ENCODE measurements around the gene PDE3B.
"Not testable (repeated sequence)": the region's sequence is repeated elsewhere in the genome, so short reads cannot be mapped to it uniquely, and the experiment has no call there.

PDE3B gene

GRCh38 chr11:14669958-14670357 is 26.4 kb downstream of the PDE3B start:
- Histone ChIP-seq H3K4me3 (ENCODE audit: low read length) (no peak overlapping the region), H3K9ac (ENCODE audit: low read length) (no peak overlapping the region), H3K27me3 (ENCODE audit: control insufficient read depth, insufficient read depth, low read length) (no peaks in the 10 kb centered on the region), H3K4me1 (ENCODE audit: control insufficient read depth, insufficient read depth, low read length) (no peaks in the 10 kb centered on the region), H3K36me3 (ENCODE audit: control insufficient read depth, insufficient read depth, low read length) (no peaks in the 10 kb centered on the region), H3K27ac (ENCODE audit: low read depth, low read length) (no peak overlapping the region)

- Histone ChIP-seq H3K4me1 (ENCODE audit: control insufficient read depth, insufficient read depth, low read length) (no peaks in the 10 kb centered on the region), H3K27ac (ENCODE audit: low read depth, low read length) (no peak overlapping the region), H3K27me3 (ENCODE audit: control insufficient read depth, insufficient read depth, low read length) (no peaks in the 10 kb centered on the region), H3K36me3 (ENCODE audit: control insufficient read depth, insufficient read depth, low read length) (no peaks in the 10 kb centered on the region), H3K9ac (ENCODE audit: low read length) (no peak overlapping the region), H3K4me3 (ENCODE audit: low read length) (no peak overlapping the region)
Observed at GRCh38 chr11:14672635-14673034, 29.0 kb downstream of the PDE3B start.

GRCh38 chr11:14673421-14673820 is 29.8 kb downstream of the PDE3B start:
- no peaks in the 10 kb centered on the region for H3K27me3 ChIP-seq (ENCODE audit: control insufficient read depth, insufficient read depth, low read length)
- H3K27ac ChIP-seq (ENCODE audit: low read depth, low read length), result no peak overlapping the region
- no peaks in the 10 kb centered on the region for H3K4me1 ChIP-seq (ENCODE audit: control insufficient read depth, insufficient read depth, low read length)
- H3K4me3 ChIP-seq (ENCODE audit: low read length), result no peak overlapping the region
- H3K36me3 ChIP-seq (ENCODE audit: control insufficient read depth, insufficient read depth, low read length), result no peaks in the 10 kb centered on the region
- no peak overlapping the region for H3K9ac ChIP-seq (ENCODE audit: low read length)

- H3K27me3 ChIP-seq (ENCODE audit: control insufficient read depth, insufficient read depth, low read length), result no peaks in the 10 kb centered on the region
- no peaks in the 10 kb centered on the region for H3K4me1 ChIP-seq (ENCODE audit: control insufficient read depth, insufficient read depth, low read length)
- H3K36me3 ChIP-seq (ENCODE audit: control insufficient read depth, insufficient read depth, low read length), result no peaks in the 10 kb centered on the region
- no peak overlapping the region for H3K9ac ChIP-seq (ENCODE audit: low read length)
- no peak overlapping the region for H3K27ac ChIP-seq (ENCODE audit: low read depth, low read length)
- H3K4me3 ChIP-seq (ENCODE audit: low read length), result no peak overlapping the region
Observed at GRCh38 chr11:14673824-14674405, 30.3 kb downstream of the PDE3B start.

- no peak overlapping the region for H3K27ac ChIP-seq (ENCODE audit: low read depth, low read length)
- H3K36me3 ChIP-seq (ENCODE audit: control insufficient read depth, insufficient read depth, low read length), result no peaks in the 10 kb centered on the region
- no peaks in the 10 kb centered on the region for H3K27me3 ChIP-seq (ENCODE audit: control insufficient read depth, insufficient read depth, low read length)
- H3K4me3 ChIP-seq (ENCODE audit: low read length), result no peak overlapping the region
- H3K9ac ChIP-seq (ENCODE audit: low read length), result no peak overlapping the region
- peaks cover 3% of the 10 kb centered on the region for H3K4me1 ChIP-seq (ENCODE audit: control insufficient read depth, insufficient read depth, low read length)
Observed at GRCh38 chr11:14676068-14676467, 32.5 kb downstream of the PDE3B start.

- no peaks in the 10 kb centered on the region for H3K27me3 ChIP-seq (ENCODE audit: control insufficient read depth, insufficient read depth, low read length)
- no peak overlapping the region for H3K9ac ChIP-seq (ENCODE audit: low read length)
- no peaks in the 10 kb centered on the region for H3K36me3 ChIP-seq (ENCODE audit: control insufficient read depth, insufficient read depth, low read length)
- H3K4me3 ChIP-seq (ENCODE audit: low read length), result no peak overlapping the region
- H3K4me1 ChIP-seq (ENCODE audit: control insufficient read depth, insufficient read depth, low read length), result peaks cover 3% of the 10 kb centered on the region
- H3K27ac ChIP-seq (ENCODE audit: low read depth, low read length), result no peak overlapping the region
Observed at GRCh38 chr11:14677146-14677545, 33.5 kb downstream of the PDE3B start.

- Histone ChIP-seq H3K9ac (ENCODE audit: low read length) (no peak overlapping the region), H3K27me3 (ENCODE audit: control insufficient read depth, insufficient read depth, low read length) (no peaks in the 10 kb centered on the region), H3K27ac (ENCODE audit: low read depth, low read length) (no peak overlapping the region), H3K4me1 (ENCODE audit: control insufficient read depth, insufficient read depth, low read length) (peaks cover 3% of the 10 kb centered on the region), H3K4me3 (ENCODE audit: low read length) (no peak overlapping the region), H3K36me3 (ENCODE audit: control insufficient read depth, insufficient read depth, low read length) (no peaks in the 10 kb centered on the region)
Observed at GRCh38 chr11:14678350-14678749, 34.7 kb downstream of the PDE3B start.

GRCh38 chr11:14679662-14680061 is 36.1 kb downstream of the PDE3B start:
- Histone ChIP-seq H3K9ac (ENCODE audit: low read length) (no peak overlapping the region), H3K27me3 (ENCODE audit: control insufficient read depth, insufficient read depth, low read length) (no peaks in the 10 kb centered on the region), H3K27ac (ENCODE audit: low read depth, low read length) (no peak overlapping the region), H3K4me3 (ENCODE audit: low read length) (no peak overlapping the region), H3K4me1 (ENCODE audit: control insufficient read depth, insufficient read depth, low read length) (peaks cover 3% of the 10 kb centered on the region), H3K36me3 (ENCODE audit: control insufficient read depth, insufficient read depth, low read length) (no peaks in the 10 kb centered on the region)

GRCh38 chr11:14684234-14684915 is 40.8 kb downstream of the PDE3B start:
- H3K4me3 ChIP-seq (ENCODE audit: low read length); H3K27ac ChIP-seq (ENCODE audit: low read depth, low read length); H3K9ac ChIP-seq (ENCODE audit: low read length); H3K4me1 ChIP-seq (ENCODE audit: control insufficient read depth, insufficient read depth, low read length); H3K36me3 ChIP-seq (ENCODE audit: control insufficient read depth, insufficient read depth, low read length); H3K27me3 ChIP-seq (ENCODE audit: control insufficient read depth, insufficient read depth, low read length): not testable (repeated sequence)

- Histone ChIP-seq H3K4me1 (ENCODE audit: control insufficient read depth, insufficient read depth, low read length) (no peaks in the 10 kb centered on the region), H3K4me3 (ENCODE audit: low read length) (no peak overlapping the region), H3K27ac (ENCODE audit: low read depth, low read length) (no peak overlapping the region), H3K36me3 (ENCODE audit: control insufficient read depth, insufficient read depth, low read length) (no peaks in the 10 kb centered on the region), H3K9ac (ENCODE audit: low read length) (no peak overlapping the region), H3K27me3 (ENCODE audit: control insufficient read depth, insufficient read depth, low read length) (no peaks in the 10 kb centered on the region)
Observed at GRCh38 chr11:14687456-14687855, 43.9 kb downstream of the PDE3B start.

GRCh38 chr11:14687943-14688627 is 44.5 kb downstream of the PDE3B start:
- H3K4me3 ChIP-seq (ENCODE audit: low read length), result no peak overlapping the region
- no peak overlapping the region for H3K27ac ChIP-seq (ENCODE audit: low read depth, low read length)

GRCh38 chr11:14695656-14696055 is 52.1 kb downstream of the PDE3B start:
- H3K36me3 ChIP-seq (ENCODE audit: control insufficient read depth, insufficient read depth, low read length); H3K27ac ChIP-seq (ENCODE audit: low read depth, low read length); H3K4me1 ChIP-seq (ENCODE audit: control insufficient read depth, insufficient read depth, low read length); H3K4me3 ChIP-seq (ENCODE audit: low read length); H3K27me3 ChIP-seq (ENCODE audit: control insufficient read depth, insufficient read depth, low read length); H3K9ac ChIP-seq (ENCODE audit: low read length): not testable (repeated sequence)

More at GRCh38 chr11:14687943-14688627, 44.5 kb downstream of the PDE3B start:
- Histone ChIP-seq H3K9ac (ENCODE audit: low read length) (no peak overlapping the region), H3K4me1 (ENCODE audit: control insufficient read depth, insufficient read depth, low read length) (no peaks in the 10 kb centered on the region), H3K27me3 (ENCODE audit: control insufficient read depth, insufficient read depth, low read length) (no peaks in the 10 kb centered on the region), H3K36me3 (ENCODE audit: control insufficient read depth, insufficient read depth, low read length) (no peaks in the 10 kb centered on the region)

GRCh38 chr11:14698771-14699170 is 55.2 kb downstream of the PDE3B start:
- Histone ChIP-seq H3K36me3 (ENCODE audit: control insufficient read depth, insufficient read depth, low read length) (no peaks in the 10 kb centered on the region), H3K9ac (ENCODE audit: low read length) (no peak overlapping the region), H3K27me3 (ENCODE audit: control insufficient read depth, insufficient read depth, low read length) (no peaks in the 10 kb centered on the region), H3K4me3 (ENCODE audit: low read length) (no peak overlapping the region), H3K4me1 (ENCODE audit: control insufficient read depth, insufficient read depth, low read length) (no peaks in the 10 kb centered on the region), H3K27ac (ENCODE audit: low read depth, low read length) (no peak overlapping the region)
